COLO829 (cell line): ENCODE results near the gene SAFB2.

ENCODE experiments used
- DNase-seq: peaks from one replicate; pipeline ENCODE4 v3.0.0; 2012; ENCODE audit warnings: low spot score

SAFB2 gene

DNA sequence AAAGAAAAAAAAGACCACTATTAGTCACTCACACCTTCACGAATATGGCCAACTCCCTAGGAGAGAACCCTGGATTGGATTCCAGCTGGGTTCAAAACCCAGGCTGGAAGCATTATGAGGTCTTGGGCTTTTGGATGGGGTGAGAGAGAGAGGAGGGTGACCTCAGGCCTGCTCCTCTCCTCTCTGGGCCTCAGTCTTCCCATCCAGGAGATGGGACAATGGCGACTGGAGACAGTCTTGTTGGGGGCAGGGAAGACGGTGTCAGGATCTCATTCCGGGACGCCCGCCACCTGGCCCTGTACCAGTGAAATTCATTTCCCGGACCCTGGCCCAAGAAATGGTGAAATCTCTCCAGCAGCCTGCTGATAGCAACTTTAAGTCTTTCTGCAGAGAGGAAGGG is 81.1 kb downstream of the SAFB2 start:
- no peak for DNase-seq

DNA sequence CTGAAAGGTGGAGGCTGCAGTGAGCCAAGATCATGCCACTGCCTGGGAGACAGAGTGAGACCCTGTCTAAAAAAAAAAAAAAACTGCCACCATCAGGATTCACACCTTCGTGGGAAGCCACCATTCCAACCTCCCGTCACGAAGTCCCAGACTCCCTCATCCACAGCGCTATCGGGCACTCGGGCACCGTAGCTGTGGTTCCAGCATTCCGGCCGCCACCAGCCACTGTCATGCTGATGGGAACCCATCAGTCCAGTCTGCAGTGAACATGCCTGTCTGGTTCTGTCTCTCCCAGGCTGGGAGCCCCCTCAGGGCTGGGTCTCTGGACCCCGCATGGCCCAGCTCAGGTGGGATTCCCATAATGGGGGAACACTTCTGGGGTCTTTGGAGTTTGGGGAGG is 82.4 kb downstream of the SAFB2 start:
- no peak for DNase-seq

DNA sequence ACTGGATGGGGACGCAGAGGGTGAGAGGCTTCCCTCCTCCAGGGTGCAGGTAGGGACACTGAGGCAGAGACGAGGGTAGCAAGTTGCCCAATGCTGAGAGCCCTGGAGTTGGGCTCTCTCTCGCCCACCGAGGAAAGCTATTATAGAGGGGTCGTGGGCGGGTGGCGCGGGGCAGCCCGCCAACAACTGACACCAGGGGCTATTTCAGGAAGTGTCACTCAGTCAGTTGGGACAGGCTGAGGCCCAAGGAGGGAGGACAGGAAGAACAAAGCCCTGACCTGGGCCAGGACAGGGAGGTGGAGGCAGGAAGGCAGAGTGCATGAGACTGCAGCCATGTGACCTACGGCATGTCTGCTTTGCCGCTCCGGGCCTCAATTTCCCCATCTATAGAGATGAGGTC is 84.7 kb downstream of the SAFB2 start:
- no peak for DNase-seq
